Smooth muscle cell (in vitro differentiated cells): ENCODE results near the gene XPO4. TPM values are rescaled to one million over a fixed set of nuclear protein-coding genes. Genes with fewer than 3 reads are reported as not detected.
"Not testable (repeated sequence)": the region's sequence is repeated elsewhere in the genome, so short reads cannot be mapped to it uniquely, and the experiment has no call there.

Experiments
- DNase-seq: peaks from one replicate; lab custom pipeline; 2025; ENCODE audit not compliant: unreplicated experiment; lab: John Stamatoyannopoulos, UW
- H2AFZ ChIP-seq: fragments of 200-600 bp; sonication (generic); 2 replicates; pipeline ENCODE4 v1.6.0; 2016; ENCODE audit warnings: antibody characterized with exemption, low read depth, mild to moderate bottlenecking
- H3F3A ChIP-seq: fragments of 200-600 bp; sonication (generic); 2 replicates; pipeline ENCODE4 v1.6.0; 2017; ENCODE audit warnings: antibody characterized with exemption, low read depth
- H3K27ac ChIP-seq: fragments of 200-600 bp; sonication (generic); 2 replicates; pipeline ENCODE4 v1.5.1; 2016; ENCODE audit warnings: low read depth, mild to moderate bottlenecking
- H3K27me3 ChIP-seq: fragments of 200-600 bp; sonication (generic); 2 replicates; pipeline ENCODE4 v1.6.1; 2016; ENCODE audit warnings: low read depth, mild to moderate bottlenecking
- H3K36me3 ChIP-seq: fragments of 200-600 bp; sonication (generic); 2 replicates; pipeline ENCODE4 v1.5.1; 2016; ENCODE audit warnings: low read depth
- H3K4me1 ChIP-seq: fragments of 200-600 bp; sonication (generic); 2 replicates; pipeline ENCODE4 v1.5.1; 2016; ENCODE audit warnings: low read depth
- H3K4me2 ChIP-seq: fragments of 200-600 bp; sonication (generic); 2 replicates; pipeline ENCODE4 v1.6.0; 2016; ENCODE audit warnings: mild to moderate bottlenecking
- H3K4me3 ChIP-seq: fragments of 200-600 bp; sonication (generic); 2 replicates; pipeline ENCODE4 v1.5.1; 2016; ENCODE audit warnings: mild to moderate bottlenecking
- H3K79me2 ChIP-seq: fragments of 200-600 bp; sonication (generic); 2 replicates; pipeline ENCODE4 v1.6.0; 2016; ENCODE audit warnings: low read depth, mild to moderate bottlenecking
- H3K9ac ChIP-seq: fragments of 200-600 bp; sonication (generic); 2 replicates; pipeline ENCODE4 v1.6.0; 2016; ENCODE audit warnings: low read depth
- H3K9me3 ChIP-seq: fragments of 200-600 bp; sonication (generic); replicated peaks from 2 replicates; pipeline ENCODE4 v1.5.1; 2016; ENCODE audit warnings: low read depth
- H4K20me1 ChIP-seq: fragments of 200-600 bp; sonication (generic); 2 replicates; pipeline ENCODE4 v1.6.0; 2016; ENCODE audit warnings: low read depth
- WGBS: methylation state at CpG from one replicate; pipeline ENCODE4 v1.1.7; 2016; ENCODE audit warnings: low lambda C conversion rate; 5-methylcytosine and 5-hydroxymethylcytosine counted together
- polyA plus RNA-seq: library from polyadenylated mRNA; unstranded; fragments of >200 nt; fragmentation: Nextera tagmentation; extraction: Ambion mirVana; gene quantifications from 2 replicates; pipeline ENCODE4 v1.2.1, GENCODE V29; 2016
- total RNA-seq: library from RNA; depleted of rRNA; stranded (reverse); fragments of >200 nt; gene quantifications from 2 replicates; pipeline ENCODE4 v1.2.3, GENCODE V29; 2014
- TF ChIP-seq, protein P1 (sequence below): fragments of 200-600 bp; sonication (generic); IDR thresholded peaks from 2 replicates; pipeline ENCODE4 v1.5.1; 2017; ENCODE audit warnings: borderline replicate concordance, mild to moderate bottlenecking, antibody characterized with exemption; ENCODE audit not compliant: insufficient read depth, poor library complexity, severe bottlenecking

The XPO4 gene
- total and polyA plus RNA-seq, 2 experiments from 2014 or later = 3.3 to 16.2 TPM

DNA sequence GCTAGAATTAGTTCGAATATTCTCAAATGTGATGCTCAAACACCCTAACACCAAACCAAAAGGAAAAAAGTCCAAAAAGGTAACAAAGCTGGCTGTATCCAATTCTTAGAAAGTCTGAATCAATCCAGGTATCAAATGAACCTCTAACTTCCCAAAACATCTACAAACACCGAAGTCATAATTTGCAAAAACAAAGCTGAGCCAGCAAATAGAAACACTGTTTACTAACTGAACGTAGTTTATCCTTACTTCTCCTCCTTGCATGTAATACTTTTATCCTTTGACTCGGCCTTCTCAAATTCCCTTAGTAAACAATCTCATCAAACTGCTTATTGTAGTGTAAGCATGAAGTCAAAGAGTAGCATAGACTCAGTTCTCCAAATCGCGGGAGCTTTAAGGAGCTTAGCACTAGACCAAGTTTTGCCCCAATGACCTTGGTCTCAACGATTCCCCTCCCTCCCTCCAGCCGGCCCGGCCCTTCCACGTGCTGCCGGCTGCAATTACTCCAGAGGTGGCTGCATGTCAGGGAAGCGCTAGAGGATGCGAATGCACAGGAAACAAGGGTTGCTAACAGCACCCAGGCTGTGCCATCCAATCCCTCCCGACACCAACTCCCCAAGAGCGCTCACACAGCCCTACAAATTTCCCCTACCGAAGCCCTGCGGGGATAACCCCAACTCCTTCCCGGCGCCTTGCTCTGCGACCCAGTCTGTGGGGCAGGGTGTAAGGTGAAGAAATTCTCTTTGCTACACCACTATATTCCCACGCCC is 693 bp downstream of the XPO4 start:
- Histone ChIP-seq H4K20me1 (peaks cover 25% of the 10 kb centered on the region), H3K4me2 (peak overlapping the region; percentile 99), H3K27me3 (no peaks in the 10 kb centered on the region), H3K9me3 (no peaks in the 10 kb centered on the region), H3K4me1 (peaks cover 12% of the 10 kb centered on the region), H3K4me3 (peak overlapping the region; percentile 87), H3F3A (peaks cover 7% of the 10 kb centered on the region), H3K36me3 (no peaks in the 10 kb centered on the region), H3K27ac (peak overlapping the region; percentile 93), H3K79me2 (peaks cover 55% of the 10 kb centered on the region), H3K9ac (peak overlapping the region; percentile 95), H2AFZ (peak overlapping the region; percentile 75)
- no peak for DNase-seq
- 5% methylated on average over 21 of the region's 21 CpGs for WGBS
- TF ChIP-seq, protein P1, sequence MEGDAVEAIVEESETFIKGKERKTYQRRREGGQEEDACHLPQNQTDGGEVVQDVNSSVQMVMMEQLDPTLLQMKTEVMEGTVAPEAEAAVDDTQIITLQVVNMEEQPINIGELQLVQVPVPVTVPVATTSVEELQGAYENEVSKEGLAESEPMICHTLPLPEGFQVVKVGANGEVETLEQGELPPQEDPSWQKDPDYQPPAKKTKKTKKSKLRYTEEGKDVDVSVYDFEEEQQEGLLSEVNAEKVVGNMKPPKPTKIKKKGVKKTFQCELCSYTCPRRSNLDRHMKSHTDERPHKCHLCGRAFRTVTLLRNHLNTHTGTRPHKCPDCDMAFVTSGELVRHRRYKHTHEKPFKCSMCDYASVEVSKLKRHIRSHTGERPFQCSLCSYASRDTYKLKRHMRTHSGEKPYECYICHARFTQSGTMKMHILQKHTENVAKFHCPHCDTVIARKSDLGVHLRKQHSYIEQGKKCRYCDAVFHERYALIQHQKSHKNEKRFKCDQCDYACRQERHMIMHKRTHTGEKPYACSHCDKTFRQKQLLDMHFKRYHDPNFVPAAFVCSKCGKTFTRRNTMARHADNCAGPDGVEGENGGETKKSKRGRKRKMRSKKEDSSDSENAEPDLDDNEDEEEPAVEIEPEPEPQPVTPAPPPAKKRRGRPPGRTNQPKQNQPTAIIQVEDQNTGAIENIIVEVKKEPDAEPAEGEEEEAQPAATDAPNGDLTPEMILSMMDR = no peak

DNA sequence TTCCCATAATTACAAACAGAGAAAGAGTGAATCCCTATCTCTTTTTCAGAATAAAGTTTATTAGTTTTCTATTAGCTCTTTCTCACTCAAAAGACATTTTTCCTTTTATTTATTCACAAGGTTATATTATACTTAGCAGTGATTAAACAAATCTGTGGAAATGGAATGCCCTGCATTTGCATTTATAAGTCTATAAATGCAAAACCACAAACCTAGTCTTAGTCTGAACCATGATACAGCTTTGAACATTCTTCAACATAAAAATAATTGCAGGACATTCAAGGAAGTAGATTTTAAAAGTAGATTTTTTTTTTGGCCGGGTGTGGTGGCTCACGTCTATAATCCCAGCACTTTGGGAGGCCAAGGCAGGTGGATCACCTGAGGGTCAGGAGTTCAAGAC is 8.3 kb downstream of the XPO4 start:
- H3K27me3 ChIP-seq = no peaks in the 10 kb centered on the region
- DNase-seq = no peak
- H3K27ac ChIP-seq = no peak overlapping the region
- TF ChIP-seq, protein P1 = no peak
- H3K9ac ChIP-seq = no peak overlapping the region
- H3K79me2 ChIP-seq = peaks cover 98% of the 10 kb centered on the region
- H3K4me1 ChIP-seq = no peaks in the 10 kb centered on the region
- H3F3A ChIP-seq = no peaks in the 10 kb centered on the region
- no peak overlapping the region for H3K4me3 ChIP-seq
- H3K36me3 ChIP-seq = no peaks in the 10 kb centered on the region
- H2AFZ ChIP-seq = no peak overlapping the region
- 97% methylated on average over 2 of the region's 2 CpGs for WGBS
- no peak overlapping the region for H3K4me2 ChIP-seq
- H3K9me3 ChIP-seq = no peaks in the 10 kb centered on the region
- peaks cover 92% of the 10 kb centered on the region for H4K20me1 ChIP-seq

DNA sequence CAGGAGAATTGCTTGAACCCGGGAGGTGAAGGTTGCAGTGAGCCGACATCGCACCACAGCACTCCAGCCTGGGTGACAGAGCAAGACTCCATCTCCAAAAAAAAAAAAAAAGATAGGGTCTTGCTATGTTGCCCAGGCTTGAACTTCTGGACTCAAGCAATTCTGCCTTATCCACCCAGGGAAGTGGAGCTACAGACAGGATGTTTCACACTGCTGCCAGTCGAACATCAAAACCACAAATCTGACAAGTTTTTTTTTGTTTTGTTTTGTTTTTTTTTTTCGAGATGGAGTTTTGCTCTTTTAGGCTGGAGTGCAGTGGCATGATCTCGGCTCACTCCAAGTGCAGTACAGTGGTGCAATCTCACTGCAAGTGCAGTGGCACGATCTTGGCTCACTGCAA is 10.8 kb downstream of the XPO4 start:
- no peaks in the 10 kb centered on the region for H3K4me1 ChIP-seq
- H3K4me3 ChIP-seq = no peak overlapping the region
- no peak overlapping the region for H2AFZ ChIP-seq
- DNase-seq = no peak
- 95% methylated on average over 7 of the region's 7 CpGs for WGBS
- H3F3A ChIP-seq = no peaks in the 10 kb centered on the region
- no peak overlapping the region for H3K4me2 ChIP-seq
- H4K20me1 ChIP-seq = peaks cover 93% of the 10 kb centered on the region
- H3K9me3 ChIP-seq = no peaks in the 10 kb centered on the region
- H3K36me3 ChIP-seq = no peaks in the 10 kb centered on the region
- H3K27ac ChIP-seq = no peak overlapping the region
- no peaks in the 10 kb centered on the region for H3K27me3 ChIP-seq
- H3K9ac ChIP-seq = no peak overlapping the region
- H3K79me2 ChIP-seq = peaks cover 97% of the 10 kb centered on the region
- TF ChIP-seq, protein P1 = no peak

DNA sequence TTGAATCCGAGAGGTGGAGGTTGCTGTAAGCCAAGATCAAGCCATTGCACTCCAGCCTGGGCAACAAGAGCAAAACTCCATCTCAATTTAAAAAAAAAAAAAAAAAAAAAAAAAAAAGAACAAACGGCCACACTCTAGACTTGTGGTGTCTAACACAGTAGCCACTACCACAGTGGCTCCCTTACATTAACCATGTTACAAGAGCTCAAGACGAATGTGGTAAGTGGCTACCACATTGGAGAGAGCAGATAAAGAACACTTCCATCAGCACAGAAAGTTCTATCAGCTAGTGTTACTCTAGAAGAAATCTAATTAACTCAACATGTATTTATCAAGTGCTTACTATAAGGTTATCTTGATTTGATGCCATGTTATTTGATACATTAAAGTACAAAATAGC is 11.5 kb downstream of the XPO4 start:
- peaks cover 93% of the 10 kb centered on the region for H4K20me1 ChIP-seq
- no peaks in the 10 kb centered on the region for H3K27me3 ChIP-seq
- DNase-seq = no peak
- no peak overlapping the region for H3K9ac ChIP-seq
- H3K4me2 ChIP-seq = no peak overlapping the region
- H3K4me1 ChIP-seq = no peaks in the 10 kb centered on the region
- no peak overlapping the region for H3K4me3 ChIP-seq
- no peak overlapping the region for H2AFZ ChIP-seq
- H3K79me2 ChIP-seq = peaks cover 96% of the 10 kb centered on the region
- H3K27ac ChIP-seq = no peak overlapping the region
- no peaks in the 10 kb centered on the region for H3F3A ChIP-seq
- no peaks in the 10 kb centered on the region for H3K36me3 ChIP-seq
- TF ChIP-seq, protein P1 = no peak
- no peaks in the 10 kb centered on the region for H3K9me3 ChIP-seq
- WGBS = 91% methylated on average over 3 of the region's 3 CpGs

DNA sequence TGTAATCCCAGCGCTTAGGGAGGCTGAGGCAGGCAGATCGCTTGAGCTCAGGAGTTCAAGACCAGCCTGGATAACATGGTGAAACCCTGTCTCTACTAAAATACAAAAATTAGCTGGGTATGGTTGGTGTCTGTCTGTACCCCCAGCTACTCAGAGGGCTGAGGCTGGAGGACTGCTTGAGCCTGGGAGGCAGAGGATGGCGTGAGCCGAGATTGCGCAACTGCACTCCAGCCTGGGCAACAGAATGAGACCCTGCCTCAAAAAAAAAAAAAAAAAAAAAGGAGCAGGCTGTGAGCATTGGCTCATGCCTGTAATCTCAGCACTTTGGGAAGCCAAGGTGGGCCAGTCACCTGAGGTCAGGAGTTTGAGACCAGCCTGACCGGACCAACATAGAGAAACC is 12.0 kb downstream of the XPO4 start:
- not testable (repeated sequence) for H3F3A ChIP-seq, H3K27ac ChIP-seq
- peaks cover 96% of the 10 kb centered on the region for H3K79me2 ChIP-seq

More for the DNA sequence above, 12.0 kb downstream of the XPO4 start:
- not testable (repeated sequence) for H3K4me3 ChIP-seq, H3K4me2 ChIP-seq, H3K9me3 ChIP-seq, H3K9ac ChIP-seq, H3K4me1 ChIP-seq, H3K36me3 ChIP-seq, DNase-seq, H2AFZ ChIP-seq, H3K27me3 ChIP-seq
- peaks cover 94% of the 10 kb centered on the region for H4K20me1 ChIP-seq
- WGBS = 96% methylated on average over 6 of the region's 6 CpGs
